HEK293 (cell line): ENCODE data around the gene EYS.

Experiments used
- CTCF ChIA-PET: fragments of 350-600 bp; formaldehyde crosslinking; extraction: SDS; loops from one replicate; lab custom pipeline; 2021; ENCODE audit warnings: antibody characterized with exemption; lab: Yijun Ruan, JAX
- POLR2A ChIA-PET: fragments of 300-600 bp; formaldehyde crosslinking; extraction: SDS; loops from one replicate; lab custom pipeline; 2020; ENCODE audit warnings: antibody characterized with exemption, inconsistent platforms; lab: Yijun Ruan, JAX
- H3K27ac ChIP-seq: fragments of 200-500 bp; sonication (Bioruptor generic); 2 replicates; pipeline ENCODE4 v1.5.1; 2014; ENCODE audit warnings: low read depth, low read length, control low read depth, inconsistent platforms; ENCODE audit errors: extremely low read depth
- H3K36me3 ChIP-seq, 2 experiments: fragments of 200-500 bp in 1 of 2; sonication (Bioruptor generic) in 1 of 2; 1 replicate in 1 of 2; 2 replicates in 1 of 2; pipeline ENCODE4 v1.5.1; 2014 to 2017; ENCODE audit warnings: inconsistent platforms in 2 of 2, low read length in 2 of 2; ENCODE audit not compliant: control insufficient read depth in 2 of 2, insufficient read depth in 1 of 2
- H3K4me1 ChIP-seq: fragments of 200-500 bp; sonication (Bioruptor generic); 2 replicates; pipeline ENCODE4 v1.5.1; 2014; ENCODE audit warnings: mild to moderate bottlenecking, low read length, inconsistent platforms; ENCODE audit not compliant: control insufficient read depth, insufficient read depth
- H3K4me3 ChIP-seq: 2 replicates; pipeline ENCODE4 v1.5.1; 2011; ENCODE audit warnings: low read depth, mild to moderate bottlenecking, control low read depth, low read length, moderate library complexity
- H3K9me3 ChIP-seq: fragments of 200-500 bp; sonication (Bioruptor generic); 2 replicates; pipeline ENCODE4 v1.5.1; 2014; ENCODE audit warnings: low read depth, low read length, inconsistent platforms; ENCODE audit not compliant: control insufficient read depth, insufficient read depth
- BCL11B ChIP-seq: fragments of 450-650 bp; formaldehyde crosslinking; IDR thresholded peaks from 2 replicates; pipeline ENCODE4 v1.5.1; 2016; ENCODE audit warnings: low read depth, missing biosample characterization, missing genetic modification characterization
- SCRT2 ChIP-seq: fragments of 450-650 bp; formaldehyde crosslinking; IDR thresholded peaks from 2 replicates; pipeline ENCODE4 v1.5.1; 2016; ENCODE audit warnings: missing biosample characterization, missing genetic modification characterization
- ZBTB1 ChIP-seq: fragments of 450-650 bp; formaldehyde crosslinking; IDR thresholded peaks from 2 replicates; pipeline ENCODE4 v1.5.1; 2016; ENCODE audit warnings: missing biosample characterization, missing genetic modification characterization
- ZBTB21 ChIP-seq: fragments of 450-650 bp; formaldehyde crosslinking; IDR thresholded peaks from 2 replicates; pipeline ENCODE4 v1.5.1; 2017; ENCODE audit warnings: missing biosample characterization, missing genetic modification characterization
- ZNF10 ChIP-seq: fragments of 450-650 bp; formaldehyde crosslinking; IDR thresholded peaks from 2 replicates; pipeline ENCODE4 v1.5.1; 2017; ENCODE audit warnings: missing biosample characterization, missing genetic modification characterization
- ZNF112 ChIP-seq: fragments of 450-650 bp; formaldehyde crosslinking; IDR thresholded peaks from 2 replicates; pipeline ENCODE4 v1.5.0; 2017; ENCODE audit warnings: missing biosample characterization, missing genetic modification characterization
- ZNF324 ChIP-seq: fragments of 450-650 bp; formaldehyde crosslinking; IDR thresholded peaks from 2 replicates; pipeline ENCODE4 v1.5.1; 2016; ENCODE audit warnings: missing biosample characterization, missing genetic modification characterization
- ZNF341 ChIP-seq: fragments of 450-650 bp; formaldehyde crosslinking; IDR thresholded peaks from 2 replicates; pipeline ENCODE4; 2016; ENCODE audit warnings: low read depth, missing biosample characterization, missing genetic modification characterization
- ZNF350 ChIP-seq: fragments of 450-650 bp; formaldehyde crosslinking; IDR thresholded peaks from 2 replicates; pipeline ENCODE4 v1.5.0; 2017; ENCODE audit warnings: missing biosample characterization, mild to moderate bottlenecking, missing genetic modification characterization
- ZNF366 ChIP-seq: fragments of 450-650 bp; formaldehyde crosslinking; conservative IDR thresholded peaks from 2 replicates; pipeline ENCODE4 v1.5.1; 2016; ENCODE audit warnings: missing biosample characterization, missing genetic modification characterization
- ZNF501 ChIP-seq: fragments of 450-650 bp; formaldehyde crosslinking; IDR thresholded peaks from 2 replicates; pipeline ENCODE4 v1.5.1; 2016; ENCODE audit warnings: missing biosample characterization, missing genetic modification characterization
- ZNF548 ChIP-seq: fragments of 450-650 bp; formaldehyde crosslinking; IDR thresholded peaks from 2 replicates; pipeline ENCODE4 v1.5.1; 2016; ENCODE audit warnings: missing biosample characterization, missing genetic modification characterization
- ZNF571 ChIP-seq: fragments of 450-650 bp; formaldehyde crosslinking; IDR thresholded peaks from 2 replicates; pipeline ENCODE4 v1.5.0; 2017; ENCODE audit warnings: missing biosample characterization, missing genetic modification characterization
- ZNF596 ChIP-seq: fragments of 450-650 bp; IDR thresholded peaks from 2 replicates; pipeline ENCODE4 v1.5.0; 2018; ENCODE audit warnings: missing biosample characterization, mild to moderate bottlenecking, missing genetic modification characterization, moderate library complexity
- ZNF610 ChIP-seq: fragments of 450-650 bp; formaldehyde crosslinking; IDR thresholded peaks from 2 replicates; pipeline ENCODE4 v1.5.1; 2016; ENCODE audit warnings: missing biosample characterization, missing genetic modification characterization, borderline replicate concordance
- ZNF629 ChIP-seq: fragments of 450-650 bp; formaldehyde crosslinking; IDR thresholded peaks from 2 replicates; pipeline ENCODE4 v1.5.1; 2017; ENCODE audit warnings: missing biosample characterization, missing genetic modification characterization
- ZNF785 ChIP-seq: fragments of 450-650 bp; formaldehyde crosslinking; IDR thresholded peaks from 2 replicates; pipeline ENCODE4 v1.5.1; 2016; ENCODE audit warnings: missing biosample characterization, missing genetic modification characterization
- ZNF830 ChIP-seq: fragments of 450-650 bp; IDR thresholded peaks from 2 replicates; pipeline ENCODE4 v1.5.0; 2018; ENCODE audit warnings: missing biosample characterization, missing genetic modification characterization, low read depth, mild to moderate bottlenecking, moderate library complexity
- ZSCAN16 ChIP-seq: fragments of 450-650 bp; formaldehyde crosslinking; IDR thresholded peaks from 2 replicates; pipeline ENCODE4 v1.5.1; 2016; ENCODE audit warnings: missing biosample characterization, missing genetic modification characterization
- ZSCAN30 ChIP-seq: fragments of 450-650 bp; IDR thresholded peaks from 2 replicates; pipeline ENCODE4 v1.5.1; 2018; ENCODE audit warnings: missing biosample characterization, mild to moderate bottlenecking, missing genetic modification characterization, moderate library complexity
- TF ChIP-seq, protein P1 (sequence below): fragments of 450-650 bp; IDR thresholded peaks from 2 replicates; pipeline ENCODE4 v1.5.1; 2018; ENCODE audit warnings: missing biosample characterization, mild to moderate bottlenecking, missing genetic modification characterization

EYS gene

DNA sequence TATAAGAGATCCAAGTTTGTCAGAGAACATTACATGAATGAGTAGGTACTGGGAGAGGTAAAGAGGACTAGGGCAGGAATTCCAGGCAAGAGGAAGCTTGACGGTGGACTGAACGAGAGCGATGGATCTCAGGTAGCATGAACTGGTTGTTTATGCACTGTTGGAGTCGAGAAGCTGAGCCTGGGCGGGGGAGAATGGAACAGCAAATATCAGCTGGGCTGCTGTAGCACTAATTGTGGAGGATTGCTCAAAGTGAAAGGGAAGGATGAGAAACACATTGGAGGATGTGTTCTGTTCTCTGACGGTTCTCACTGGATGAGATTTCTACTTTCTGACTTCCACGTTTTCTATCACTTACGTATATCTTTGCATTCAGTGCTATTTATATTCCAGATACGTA is 1907.2 kb downstream of the EYS start:
- Histone ChIP-seq H3K9me3 (no peaks in the 10 kb centered on the region), H3K4me3 (no peak overlapping the region), H3K36me3 (no peaks in the 10 kb centered on the region), H3K27ac (no peak overlapping the region), H3K4me1 (no peaks in the 10 kb centered on the region)
- no peak for TF ChIP-seq SCRT2
- no peak for TF ChIP-seq ZNF501 (tag by site-specific recombination)
- no peak for TF ChIP-seq ZNF629 (tag by site-specific recombination)
- no peak for TF ChIP-seq ZNF610 (tag by site-specific recombination)
- no peak for TF ChIP-seq ZNF596 (tag by site-specific recombination)
- TF ChIP-seq ZNF366 (tag by site-specific recombination), result no peak
- no peak for TF ChIP-seq ZNF830 (tag by site-specific recombination)
- TF ChIP-seq ZNF324 (tag by site-specific recombination), result no peak
- POLR2A ChIA-PET, result no interaction called here
- CTCF ChIA-PET, result interaction anchor here (1.7 to 2.5 kb wide), 2 partner anchors 18 to 447 kb away, joined by 6 to 17 read pairs; no protein-coding TSS in a partner anchor

GRCh38 chr6:63799313-63799712 is 1907.7 kb downstream of the EYS start:
- ChIA-PET CTCF (interaction anchor here (1.7 to 2.5 kb wide), 2 partner anchors 18 to 447 kb away, joined by 6 to 17 read pairs; no protein-coding TSS in a partner anchor), POLR2A (no interaction called here)
- no peaks in the 10 kb centered on the region for H3K9me3 ChIP-seq
- H3K4me1 ChIP-seq, result no peaks in the 10 kb centered on the region
- no peak overlapping the region for H3K27ac ChIP-seq
- no peak for TF ChIP-seq ZBTB1 (tag by site-specific recombination)
- TF ChIP-seq ZNF341, result no peak
- no peak for TF ChIP-seq ZNF571 (tag by site-specific recombination)
- TF ChIP-seq ZNF350, result no peak
- no peak for TF ChIP-seq ZNF830 (tag by site-specific recombination)
- no peak for TF ChIP-seq ZNF785
- no peak for TF ChIP-seq BCL11B (tag by site-specific recombination)
- TF ChIP-seq, protein P1, sequence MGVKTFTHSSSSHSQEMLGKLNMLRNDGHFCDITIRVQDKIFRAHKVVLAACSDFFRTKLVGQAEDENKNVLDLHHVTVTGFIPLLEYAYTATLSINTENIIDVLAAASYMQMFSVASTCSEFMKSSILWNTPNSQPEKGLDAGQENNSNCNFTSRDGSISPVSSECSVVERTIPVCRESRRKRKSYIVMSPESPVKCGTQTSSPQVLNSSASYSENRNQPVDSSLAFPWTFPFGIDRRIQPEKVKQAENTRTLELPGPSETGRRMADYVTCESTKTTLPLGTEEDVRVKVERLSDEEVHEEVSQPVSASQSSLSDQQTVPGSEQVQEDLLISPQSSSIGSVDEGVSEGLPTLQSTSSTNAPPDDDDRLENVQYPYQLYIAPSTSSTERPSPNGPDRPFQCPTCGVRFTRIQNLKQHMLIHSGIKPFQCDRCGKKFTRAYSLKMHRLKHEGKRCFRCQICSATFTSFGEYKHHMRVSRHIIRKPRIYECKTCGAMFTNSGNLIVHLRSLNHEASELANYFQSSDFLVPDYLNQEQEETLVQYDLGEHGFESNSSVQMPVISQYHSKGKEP (tag by site-specific recombination), result no peak
- TF ChIP-seq ZBTB21, result no peak
- TF ChIP-seq, all 188 proteins: peak for 0
- Histone ChIP-seq H3K36me3 (no peaks in the 10 kb centered on the region), H3K4me3 (no peak overlapping the region)

DNA sequence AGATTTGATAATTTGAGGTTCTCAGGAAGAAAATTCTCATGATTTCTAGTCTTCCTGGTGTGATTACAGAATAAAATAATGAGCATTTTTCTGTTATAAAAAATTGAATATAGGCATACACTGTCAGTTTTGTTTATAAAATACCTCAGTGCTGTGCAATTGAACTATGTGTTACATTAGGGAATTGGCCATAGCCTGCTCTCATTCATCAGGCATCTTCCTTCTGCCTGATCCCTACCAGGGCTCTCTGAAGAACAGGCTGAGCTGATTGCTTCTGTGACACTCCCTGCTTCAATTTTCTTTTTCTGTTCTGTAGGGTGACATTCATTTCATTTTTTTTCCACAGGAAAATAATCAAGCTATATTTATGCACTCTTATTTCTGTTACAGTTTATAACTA is 1908.6 kb downstream of the EYS start:
- H3K27ac ChIP-seq, result no peak overlapping the region
- ChIA-PET CTCF (interaction anchor here (0.6 to 2.5 kb wide), 4 partner anchors 19 to 446 kb away, joined by 3 to 17 read pairs (median 4); no protein-coding TSS in a partner anchor), POLR2A (no interaction called here)
- H3K4me1 ChIP-seq, result no peaks in the 10 kb centered on the region
- no peak overlapping the region for H3K4me3 ChIP-seq
- H3K36me3 ChIP-seq, result no peaks in the 10 kb centered on the region
- H3K9me3 ChIP-seq, result no peaks in the 10 kb centered on the region
- no peak for TF ChIP-seq ZNF112 (tag by site-specific recombination)
- TF ChIP-seq ZSCAN16, result no peak
- TF ChIP-seq ZSCAN30, result no peak
- no peak for TF ChIP-seq ZNF10 (tag by site-specific recombination)
- TF ChIP-seq ZNF548, result no peak
